Kidney (tissue), 14 donors: Measurements from ENCODE around the gene SYPL1. TPM values are rescaled to one million over a fixed set of nuclear protein-coding genes. Genes with fewer than 3 reads are reported as not detected.

ENCODE experiments used
- DNase-seq, 5 donors: peaks; one replicate each; pipeline ENCODE4 v3.0.0-alpha.2; 2013 to 2020
- FAIRE-seq: peaks from 2 replicates; lab custom pipeline; 2012; peaks lifted over from hg19 to GRCh38; lab: Jason Lieb, UNC
- H3K27ac ChIP-seq, 2 donors: one replicate each; pipeline ENCODE4 v1.7.0; 2013; ENCODE audit warnings: low read depth in 2 of 2, low read length in 2 of 2, inconsistent platforms in 1 of 2
- H3K27me3 ChIP-seq: one replicate; pipeline ENCODE4 v1.7.1; 2013; ENCODE audit warnings: low read length, inconsistent platforms; ENCODE audit not compliant: control insufficient read depth, insufficient read depth
- H3K36me3 ChIP-seq, 3 donors: one replicate each; pipeline versions ENCODE4 v1.7.0 to v1.7.1; 2013; ENCODE audit warnings: low read length in 3 of 3, control low read depth in 1 of 3, inconsistent platforms in 1 of 3; ENCODE audit not compliant: insufficient read depth in 3 of 3, control insufficient read depth in 2 of 3
- H3K4me1 ChIP-seq, 3 donors: one replicate each; pipeline versions ENCODE4 v1.7.0 to v1.7.1; 2013; ENCODE audit warnings: low read length in 3 of 3, inconsistent platforms in 1 of 3, low read depth in 1 of 3; ENCODE audit not compliant: control insufficient read depth in 2 of 3, insufficient read depth in 2 of 3
- H3K4me3 ChIP-seq, 3 donors: one replicate each; pipeline versions ENCODE4 v1.7.0 to v1.8.1; 2013; ENCODE audit warnings: low read length in 3 of 3, control low read depth in 1 of 3, inconsistent platforms in 1 of 3
- H3K9ac ChIP-seq, 3 donors: one replicate each; pipeline versions ENCODE4 v1.7.0 to v1.7.1; 2013; ENCODE audit warnings: low read length in 3 of 3, control low read depth in 1 of 3, inconsistent platforms in 1 of 3
- H3K9me3 ChIP-seq, 3 donors: one replicate each; pipeline versions ENCODE4 v1.7.0 to v1.7.1; 2013; ENCODE audit warnings: low read length in 3 of 3, control low read depth in 1 of 3, inconsistent platforms in 1 of 3; ENCODE audit not compliant: control insufficient read depth in 2 of 3, insufficient read depth in 1 of 3
- intact Hi-C: fragments of 100-400 bp; cut with DNase I; formaldehyde crosslinking; loops from one replicate; pipeline ENCODE4 v1.11.1; 2022
- polyA plus RNA-seq: library from polyadenylated mRNA; stranded (reverse); fragments of 350-450 nt; fragmentation: Illumina TruSeq; extraction: RNeasy Lipid Tissue Mini Kit (QIAGEN cat#74804); gene quantifications from one replicate; pipeline ENCODE4 v1.2.3, GENCODE V29; 2014; ENCODE audit warnings: low read depth, low replicate concordance; ENCODE audit not compliant: insufficient read depth
- total RNA-seq: library from RNA; stranded (reverse); fragmentation: NEBNext Ultra II Directional; extraction: Animal tissue kit (Norgen Biotek cat#: 25700); gene quantifications from one replicate; pipeline ENCODE4 v1.2.1, GENCODE V29; 2021
- TF ChIP-seq, protein P1 (sequence below): IDR thresholded peaks from 3 replicates; pipeline ENCODE4 v1.5.1; 2012; ENCODE audit warnings: mild to moderate bottlenecking, moderate library complexity, borderline replicate concordance; ENCODE audit not compliant: insufficient read depth; ENCODE audit errors: extremely low read depth
- donor health status: control.
- donor health status: control.
- donor health status: control.
- donor health status: control.
- donor health status: control.
- donor health status: DM: yes; HTN: yes; CAD: no.
- donor health status: Normal renal cell carcinoma (clear cell type).

Gene SYPL1
- total and polyA plus RNA-seq, 2 donors from 2014 or later = 90.8 to 111 TPM

DNA sequence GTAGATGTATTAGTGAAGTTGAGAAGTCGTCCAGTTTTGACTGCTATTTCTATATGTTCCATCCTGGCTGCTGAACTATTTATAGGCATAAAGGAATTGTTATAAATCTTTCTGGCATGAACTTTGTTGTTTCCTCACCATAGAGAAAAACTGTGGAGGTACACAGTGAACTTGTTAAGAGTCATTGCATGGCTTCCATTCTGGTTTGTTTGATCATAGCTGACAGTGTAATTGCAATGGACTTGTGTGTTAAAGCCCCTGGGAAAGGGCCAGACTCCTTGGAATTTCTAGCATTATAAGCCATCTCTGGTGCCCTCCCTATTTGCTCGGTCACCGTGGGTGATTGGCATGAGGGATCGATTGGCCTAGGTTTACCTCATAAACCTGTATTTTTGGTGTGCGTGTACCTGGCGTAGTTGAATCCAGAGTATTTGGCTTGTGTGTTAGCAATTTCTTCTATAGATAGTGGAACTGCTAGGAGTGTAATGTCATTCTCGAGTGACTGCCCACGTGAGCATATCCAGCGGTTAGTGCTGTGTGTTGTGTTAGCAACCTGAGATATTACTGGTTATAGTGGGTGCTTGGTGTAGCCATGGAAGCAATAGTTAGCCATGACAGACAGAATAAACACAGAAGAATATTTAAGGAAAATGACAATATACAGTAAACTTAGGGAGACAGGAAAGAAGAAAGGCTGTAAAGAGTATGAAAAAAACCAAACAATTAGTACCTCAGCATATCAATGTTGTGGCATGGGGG is 5.9 kb upstream of the SYPL1 start:
- Histone ChIP-seq H3K36me3 (no peaks in the 10 kb centered on the region), H3K9ac (no peak overlapping the region), H3K27ac (no peak overlapping the region), H3K4me3 (no peak overlapping the region), H3K9me3 (no peaks in the 10 kb centered on the region), H3K27me3 (no peaks in the 10 kb centered on the region), H3K4me1 (peaks cover 0 to 4% (median 0%) of the 10 kb centered on the region in 3 donors)
- DNase-seq = peak in 2 of 5 donors; percentile 37 to 55
- TF ChIP-seq, protein P1, sequence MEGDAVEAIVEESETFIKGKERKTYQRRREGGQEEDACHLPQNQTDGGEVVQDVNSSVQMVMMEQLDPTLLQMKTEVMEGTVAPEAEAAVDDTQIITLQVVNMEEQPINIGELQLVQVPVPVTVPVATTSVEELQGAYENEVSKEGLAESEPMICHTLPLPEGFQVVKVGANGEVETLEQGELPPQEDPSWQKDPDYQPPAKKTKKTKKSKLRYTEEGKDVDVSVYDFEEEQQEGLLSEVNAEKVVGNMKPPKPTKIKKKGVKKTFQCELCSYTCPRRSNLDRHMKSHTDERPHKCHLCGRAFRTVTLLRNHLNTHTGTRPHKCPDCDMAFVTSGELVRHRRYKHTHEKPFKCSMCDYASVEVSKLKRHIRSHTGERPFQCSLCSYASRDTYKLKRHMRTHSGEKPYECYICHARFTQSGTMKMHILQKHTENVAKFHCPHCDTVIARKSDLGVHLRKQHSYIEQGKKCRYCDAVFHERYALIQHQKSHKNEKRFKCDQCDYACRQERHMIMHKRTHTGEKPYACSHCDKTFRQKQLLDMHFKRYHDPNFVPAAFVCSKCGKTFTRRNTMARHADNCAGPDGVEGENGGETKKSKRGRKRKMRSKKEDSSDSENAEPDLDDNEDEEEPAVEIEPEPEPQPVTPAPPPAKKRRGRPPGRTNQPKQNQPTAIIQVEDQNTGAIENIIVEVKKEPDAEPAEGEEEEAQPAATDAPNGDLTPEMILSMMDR = no peak
- intact Hi-C loops = no loop called here
- no peak for FAIRE-seq

GRCh38 chr7:106116161-106116704 is 4.1 kb upstream of the SYPL1 start:
- Histone ChIP-seq H3K4me3 (no peak overlapping the region), H3K27ac (no peak overlapping the region), H3K27me3 (no peaks in the 10 kb centered on the region), H3K4me1 (peaks cover 0 to 6% (median 0%) of the 10 kb centered on the region in 3 donors), H3K9me3 (no peaks in the 10 kb centered on the region), H3K36me3 (no peaks in the 10 kb centered on the region), H3K9ac (no peak overlapping the region)
- FAIRE-seq (no peak), DNase-seq (peak in 3 of 5 donors; percentile 37 to 54 (median 49))
- TF ChIP-seq, protein P1 = no peak
- intact Hi-C loops = no loop called here

DNA sequence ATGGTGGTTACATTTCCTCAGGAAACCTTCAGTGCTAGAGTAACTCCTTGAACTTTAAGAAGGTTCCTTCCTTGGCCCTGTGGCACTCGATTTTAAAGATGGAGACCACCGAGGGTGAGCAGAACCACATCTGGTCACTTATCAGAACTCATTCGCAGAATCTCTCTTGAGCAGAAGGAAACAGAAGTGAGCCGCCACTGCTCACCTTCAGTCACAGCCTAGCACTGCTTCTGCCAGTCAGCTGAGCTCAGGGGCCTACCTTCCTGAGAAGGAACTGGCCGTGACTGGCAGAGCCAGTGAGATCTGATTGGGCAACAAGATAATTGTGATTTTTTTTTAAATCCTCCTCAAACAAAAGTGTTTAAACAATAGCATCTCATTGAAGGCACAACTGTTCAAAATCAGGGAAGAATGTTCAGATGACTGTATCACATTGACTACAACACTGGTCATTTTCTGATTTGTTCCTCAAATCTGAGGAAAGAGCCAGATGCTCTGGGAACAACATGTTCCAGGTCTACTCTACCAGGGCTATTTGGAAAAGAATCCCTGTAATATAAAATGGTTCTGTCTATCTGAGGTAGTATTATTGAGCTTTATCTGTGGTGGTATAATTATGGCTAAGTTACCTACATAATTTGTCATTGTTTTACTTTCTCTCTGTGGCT is 2.7 kb upstream of the SYPL1 start:
- H3K4me3 ChIP-seq = no peak overlapping the region
- H3K27ac ChIP-seq = no peak overlapping the region
- H3K4me1 ChIP-seq = peaks cover 0 to 6% (median 0%) of the 10 kb centered on the region in 3 donors
- H3K9ac ChIP-seq = no peak overlapping the region
- no peak for FAIRE-seq
- no peaks in the 10 kb centered on the region for H3K27me3 ChIP-seq
- TF ChIP-seq, protein P1 = no peak
- intact Hi-C loops = no loop called here
- no peak for DNase-seq
- no peaks in the 10 kb centered on the region for H3K36me3 ChIP-seq
- no peaks in the 10 kb centered on the region for H3K9me3 ChIP-seq
